Activated CD4-positive, alpha-beta memory T cell treated with anti-CD3 and anti-CD28 coated beads, Interleukin-2, amount 10 ng/mL, durations not matched to agents 7 days and 5 days (primary cell): Measurements from ENCODE around the gene ADM5. TPM values are rescaled to one million over a fixed set of nuclear protein-coding genes. Genes with fewer than 3 reads are reported as not detected.

Experiments used
- CTCF ChIA-PET: fragments of 350-600 bp; sonication (Branson Sonifier 250); formaldehyde crosslinking; loops from one replicate; lab custom pipeline; 2021; ENCODE audit warnings: antibody characterized with exemption, inconsistent platforms; lab: Charles Lee
- POLR2A ChIA-PET: fragments of 350-600 bp; sonication (Branson Sonifier 250); formaldehyde crosslinking; loops from one replicate; lab custom pipeline; 2021; ENCODE audit warnings: antibody characterized with exemption; lab: Charles Lee
- DNase-seq: peaks from one replicate; pipeline ENCODE4 v3.0.0-alpha.2; 2020
- H3K27ac Mint-ChIP-seq: one replicate; pipeline ENCODE4 v1.8.0; 2021; ENCODE audit warnings: mild to moderate bottlenecking, mixed read lengths
- H3K27me3 Mint-ChIP-seq: one replicate; pipeline ENCODE4 v1.8.0; 2021; ENCODE audit warnings: mixed read lengths
- H3K36me3 Mint-ChIP-seq: one replicate; pipeline ENCODE4 v1.8.0; 2021; ENCODE audit warnings: low read depth, mixed read lengths
- H3K4me1 Mint-ChIP-seq: one replicate; pipeline ENCODE4 v1.8.0; 2021; ENCODE audit warnings: mixed read lengths
- H3K4me3 Mint-ChIP-seq: one replicate; pipeline ENCODE4 v1.8.0; 2021; ENCODE audit warnings: mild to moderate bottlenecking, mixed read lengths
- H3K9me3 Mint-ChIP-seq: one replicate; pipeline ENCODE4 v1.8.0; 2021; ENCODE audit warnings: mixed read lengths
- total RNA-seq, 2 experiments: library from RNA; stranded (reverse); gene quantifications; one replicate each; pipeline ENCODE4 v1.2.3, GENCODE V29; 2021

The ADM5 gene
- total RNA-seq, 2 experiments from 2014 or later: 2.6 to 2.9 TPM

DNA sequence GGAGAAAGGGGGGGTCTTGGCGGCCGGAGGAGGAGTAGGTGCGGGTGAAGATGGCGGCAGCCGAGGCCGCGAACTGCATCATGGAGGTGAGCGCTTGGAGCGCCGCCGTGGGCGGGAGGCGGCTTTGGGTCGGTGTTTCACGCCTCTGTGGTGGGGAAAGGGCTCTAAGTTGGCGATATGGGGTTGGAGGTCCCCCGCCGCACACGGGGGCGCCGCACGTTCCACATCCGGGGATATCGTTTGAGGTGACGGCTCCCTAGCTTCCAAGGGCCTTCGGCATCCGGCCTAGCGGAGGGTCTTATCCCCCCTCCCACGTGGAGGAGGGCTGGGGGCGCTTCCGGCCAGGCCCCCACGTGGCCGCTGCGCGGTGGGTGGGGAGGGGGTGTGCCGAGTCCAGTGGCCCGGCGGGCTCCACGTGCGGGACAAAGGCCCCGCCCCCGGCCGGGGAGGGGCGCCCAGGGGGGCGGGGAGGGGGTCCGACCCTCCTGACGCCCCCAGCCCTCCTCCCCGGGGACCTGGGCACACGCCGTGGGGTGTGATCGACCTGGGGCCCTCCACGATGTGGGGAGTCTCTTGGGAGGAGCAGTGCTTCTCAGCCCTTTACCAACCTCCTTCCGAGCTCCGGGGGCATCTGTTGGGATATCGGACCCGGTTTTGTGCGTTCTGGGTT lies 12.0 kb upstream of the ADM5 start, which contains the start of gene PRMT1:
TSS of gene PRMT1 (plus strand) at position 41 of the 670 bp plus-strand sequence. CDS start at position 51, 10 bp downstream.
- DNase-seq: no peak
- Mint-ChIP-seq H3K4me1 (peaks cover 43% of the 10 kb centered on the region), H3K4me3 (peak within 1 kb of the TSS; percentile 90), H3K9me3 (no peaks in the 10 kb centered on the region), H3K27ac (peak within 1 kb of the TSS; percentile 92), H3K36me3 (peaks cover 17% of the 10 kb centered on the region), H3K27me3 (no peaks in the 10 kb centered on the region)
- ChIA-PET POLR2A (interaction anchor here (1.0 to 5.5 kb wide), 17 partner anchors 12 to 226 kb away, joined by 3 to 73 read pairs (median 6); partner anchors contain the start of genes ALDH16A1, BCL2L12, FLT3LG and IRF3), CTCF (interaction anchor here (0.6 to 9.1 kb wide), 12 partner anchors 13 to 770 kb away, joined by 3 to 90 read pairs (median 6); partner anchors contain the start of genes AP2A1, BCL2L12, FLT3LG and IRF3)

DNA sequence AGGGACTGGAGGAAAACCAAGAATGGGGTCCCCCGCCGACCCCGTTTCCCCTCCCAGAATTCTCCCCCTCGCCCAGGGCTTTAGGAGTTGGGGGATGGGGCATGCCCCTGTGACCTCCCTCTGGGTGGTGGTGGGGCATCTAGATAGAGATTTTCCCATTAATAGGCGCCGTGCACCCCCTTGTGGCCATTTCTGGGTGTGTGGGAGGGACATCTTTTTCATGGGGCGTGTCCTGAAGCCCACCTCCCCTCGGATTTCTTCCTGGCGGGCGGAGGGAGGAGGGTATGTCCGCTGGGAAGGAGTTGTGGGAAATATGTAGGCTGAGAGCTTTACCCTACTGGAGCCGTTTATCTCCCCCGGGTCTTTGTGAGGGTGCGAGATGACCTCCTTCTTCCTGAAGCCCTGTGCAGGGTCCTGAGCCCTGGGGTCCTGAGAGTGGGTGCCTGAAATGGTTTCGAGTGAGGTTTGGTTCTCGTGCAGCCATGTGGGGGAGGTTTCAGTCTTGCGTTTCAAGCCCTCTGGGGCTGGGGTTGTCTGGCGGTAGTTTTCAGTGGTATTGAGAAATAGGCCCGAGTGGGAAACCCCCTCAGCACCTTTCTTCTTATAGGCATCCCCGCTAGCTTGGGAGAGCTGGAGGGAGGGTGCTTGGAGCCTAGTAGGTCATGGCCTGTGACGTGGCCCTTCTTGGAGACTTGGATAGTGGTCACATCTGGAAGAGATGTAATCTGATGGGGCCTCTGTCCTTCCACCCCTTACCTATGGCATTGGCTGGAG lies 11.3 kb upstream of the ADM5 start:
- Mint-ChIP-seq H3K4me1 (peaks cover 44% of the 10 kb centered on the region), H3K4me3 (peak overlapping the region; percentile 90), H3K27me3 (no peaks in the 10 kb centered on the region), H3K36me3 (peaks cover 17% of the 10 kb centered on the region), H3K27ac (peak overlapping the region; percentile 92), H3K9me3 (no peaks in the 10 kb centered on the region)
- POLR2A ChIA-PET: interaction anchor here (1.1 to 5.5 kb wide), 12 partner anchors 12 to 225 kb away, joined by 3 to 73 read pairs (median 8); partner anchors contain the start of genes ALDH16A1, BCL2L12, FLT3LG and IRF3
- peak; percentile 84 for DNase-seq
- CTCF ChIA-PET: interaction anchor here (0.6 to 9.1 kb wide), 13 partner anchors 9 to 771 kb away, joined by 3 to 90 read pairs (median 3); partner anchors contain the start of genes AP2A1, BCL2L12, IRF3 and RRAS

- ChIA-PET POLR2A (interaction anchor here (1.1 to 5.5 kb wide), 8 partner anchors 11 to 186 kb away, joined by 4 to 73 read pairs (median 10); partner anchors contain the start of genes BCL2L12, IRF3, NOSIP and RPS11), CTCF (interaction anchor here (0.7 to 9.1 kb wide), 9 partner anchors 8 to 208 kb away, joined by 3 to 90 read pairs (median 3); partner anchors contain the start of genes RRAS and SCAF1)
- H3K4me3 Mint-ChIP-seq: peak overlapping the region; percentile 13
- DNase-seq: no peak
- H3K27me3 Mint-ChIP-seq: no peaks in the 10 kb centered on the region
- peaks cover 40% of the 10 kb centered on the region for H3K4me1 Mint-ChIP-seq
- H3K36me3 Mint-ChIP-seq: peaks cover 20% of the 10 kb centered on the region
- no peaks in the 10 kb centered on the region for H3K9me3 Mint-ChIP-seq
- peak overlapping the region; percentile 92 for H3K27ac Mint-ChIP-seq
Observed at GRCh38 chr19:49678985-49679770, 10.2 kb upstream of the ADM5 start.

- POLR2A ChIA-PET: interaction anchor here (1.3 to 5.5 kb wide), 6 partner anchors 10 to 177 kb away, joined by 4 to 73 read pairs (median 5); partner anchors contain the start of genes BCL2L12, IRF3, RRAS and SCAF1
- Mint-ChIP-seq H3K9me3 (no peaks in the 10 kb centered on the region), H3K27ac (peak overlapping the region; percentile 47)
Observed at GRCh38 chr19:49679771-49680413, 9.5 kb upstream of the ADM5 start.

DNA sequence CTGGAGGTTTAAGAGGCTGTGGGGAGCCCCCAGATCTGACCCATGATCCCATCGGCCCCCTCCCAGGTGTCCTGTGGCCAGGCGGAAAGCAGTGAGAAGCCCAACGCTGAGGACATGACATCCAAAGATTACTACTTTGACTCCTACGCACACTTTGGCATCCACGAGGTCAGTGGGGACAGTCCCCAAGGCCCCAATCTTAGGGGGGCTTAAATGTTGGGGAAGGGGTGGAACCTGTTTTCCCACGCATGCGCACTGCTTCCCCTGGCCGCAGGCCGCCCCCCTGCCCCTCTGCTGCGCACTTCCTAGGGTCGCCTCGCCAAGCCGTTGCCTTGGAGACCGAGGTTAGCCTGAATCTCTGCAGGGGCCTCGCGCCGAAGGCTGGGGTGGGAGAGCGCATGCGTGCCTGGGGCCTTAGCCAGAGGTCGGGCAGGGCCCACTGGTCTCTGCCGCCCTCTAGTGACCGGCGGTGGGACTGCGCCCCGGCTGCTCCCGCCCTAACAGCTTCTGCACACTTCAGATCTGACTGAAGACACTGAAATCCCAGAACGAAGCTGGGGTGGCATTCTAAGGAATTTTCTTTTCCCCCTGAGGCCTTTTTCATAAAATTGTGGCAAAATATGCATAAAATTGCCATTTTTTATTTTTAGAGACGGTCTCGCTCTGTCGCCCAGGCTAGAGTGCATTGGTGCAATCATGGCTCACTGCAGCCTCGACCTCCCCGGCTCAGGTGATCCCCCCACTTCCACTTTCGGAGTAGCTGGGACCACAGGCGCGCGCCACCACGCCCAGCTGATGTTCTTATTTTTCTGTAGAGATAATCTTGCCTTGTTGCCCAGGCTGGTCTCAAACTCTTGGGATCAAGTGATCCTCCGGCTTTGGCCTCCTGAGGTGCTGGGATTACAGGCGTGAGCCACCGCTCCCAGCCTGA lies 8.7 kb upstream of the ADM5 start:
- ChIA-PET CTCF (interaction anchor here (0.6 to 6.8 kb wide), 23 partner anchors 7 to 226 kb away, joined by 3 to 61 read pairs (median 3); partner anchors contain the start of genes AP2A1, CPT1C and RRAS), POLR2A (interaction anchor here (0.9 to 1.3 kb wide), 3 partner anchors 110 to 181 kb away, joined by 3 to 5 read pairs (median 4); no protein-coding TSS in a partner anchor)
- H3K4me3 Mint-ChIP-seq: peak overlapping the region; percentile 10
- H3K27ac Mint-ChIP-seq: peak overlapping the region; percentile 44
- H3K9me3 Mint-ChIP-seq: no peaks in the 10 kb centered on the region
- peaks cover 32% of the 10 kb centered on the region for H3K36me3 Mint-ChIP-seq
- H3K4me1 Mint-ChIP-seq: peaks cover 40% of the 10 kb centered on the region
- H3K27me3 Mint-ChIP-seq: no peaks in the 10 kb centered on the region
- peak; percentile 93 for DNase-seq

More at GRCh38 chr19:49679771-49680413, 9.5 kb upstream of the ADM5 start:
- H3K4me1 Mint-ChIP-seq: peaks cover 40% of the 10 kb centered on the region
- H3K27me3 Mint-ChIP-seq: no peaks in the 10 kb centered on the region
- CTCF ChIA-PET: interaction anchor here (0.6 to 6.8 kb wide), 5 partner anchors 8 to 176 kb away, joined by 3 to 61 read pairs (median 4); no protein-coding TSS in a partner anchor
- peaks cover 24% of the 10 kb centered on the region for H3K36me3 Mint-ChIP-seq
- no peak for DNase-seq
- peak overlapping the region; percentile 4 for H3K4me3 Mint-ChIP-seq

GRCh38 chr19:49681830-49682229 lies 7.6 kb upstream of the ADM5 start:
- Mint-ChIP-seq H3K9me3 (no peaks in the 10 kb centered on the region), H3K4me3 (no peak overlapping the region), H3K27me3 (no peaks in the 10 kb centered on the region), H3K4me1 (peaks cover 35% of the 10 kb centered on the region), H3K27ac (peak overlapping the region; percentile 78), H3K36me3 (peaks cover 35% of the 10 kb centered on the region)
- DNase-seq: no peak
- POLR2A ChIA-PET: no interaction called here
- CTCF ChIA-PET: interaction anchor here (1.1 to 1.5 kb wide), 4 partner anchors 17 to 133 kb away, joined by 3 to 9 read pairs (median 8); no protein-coding TSS in a partner anchor

DNA sequence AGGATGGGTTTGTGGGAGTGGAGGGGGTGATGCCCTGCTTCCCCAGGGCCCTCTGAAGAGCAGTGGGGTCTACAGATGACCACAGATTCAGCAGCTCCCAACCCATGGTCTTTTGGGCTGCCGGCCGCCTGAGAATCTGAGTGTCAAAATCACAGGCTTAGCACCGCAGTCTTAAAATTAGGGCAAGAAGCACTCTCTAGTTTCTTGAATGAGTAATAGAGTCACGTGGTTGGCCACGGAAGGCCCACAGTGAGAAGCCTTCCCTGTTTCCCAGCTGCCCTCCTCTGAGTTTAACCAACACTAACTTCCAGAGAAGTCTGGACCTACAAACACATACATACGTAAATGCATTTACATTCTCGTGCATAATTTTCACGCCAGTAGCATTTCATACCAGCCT lies 7.1 kb upstream of the ADM5 start:
- H3K27me3 Mint-ChIP-seq: no peaks in the 10 kb centered on the region
- H3K36me3 Mint-ChIP-seq: peaks cover 38% of the 10 kb centered on the region
- no peak overlapping the region for H3K4me3 Mint-ChIP-seq
- peak overlapping the region; percentile 78 for H3K27ac Mint-ChIP-seq
- ChIA-PET CTCF (no interaction called here), POLR2A (no interaction called here)
- no peak for DNase-seq
- H3K4me1 Mint-ChIP-seq: peaks cover 35% of the 10 kb centered on the region
- H3K9me3 Mint-ChIP-seq: no peaks in the 10 kb centered on the region

DNA sequence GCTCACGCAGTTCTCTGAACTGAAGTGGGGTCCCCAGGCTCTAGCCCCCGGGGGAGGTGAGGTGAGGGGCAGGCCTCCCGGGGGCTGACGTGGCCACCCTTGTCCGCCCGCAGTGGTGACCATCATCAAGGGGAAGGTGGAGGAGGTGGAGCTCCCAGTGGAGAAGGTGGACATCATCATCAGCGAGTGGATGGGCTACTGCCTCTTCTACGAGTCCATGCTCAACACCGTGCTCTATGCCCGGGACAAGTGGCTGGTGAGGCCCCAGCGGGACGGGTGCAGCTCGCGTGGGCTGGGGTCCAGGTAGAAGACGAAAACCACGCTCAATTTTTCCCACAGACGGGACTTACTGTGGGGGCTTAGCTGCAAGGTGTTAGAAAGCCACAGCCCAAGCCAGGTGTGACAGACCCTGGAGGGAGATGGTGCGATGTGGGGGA lies 5.6 kb upstream of the ADM5 start:
- ChIA-PET CTCF (interaction anchor here (0.7 to 1.3 kb wide), 3 partner anchors 34 to 181 kb away, joined by 3 to 4 read pairs (median 3); partner anchors contain the start of gene RRAS), POLR2A (interaction anchor here (1.6 kb wide), 1 partner anchor 8 kb away, joined by 4 read pairs; no protein-coding TSS in a partner anchor)
- Mint-ChIP-seq H3K4me1 (peaks cover 36% of the 10 kb centered on the region), H3K27ac (peak overlapping the region; percentile 31), H3K9me3 (no peaks in the 10 kb centered on the region), H3K27me3 (no peaks in the 10 kb centered on the region), H3K4me3 (no peak overlapping the region), H3K36me3 (peaks cover 46% of the 10 kb centered on the region)
- DNase-seq: no peak

GRCh38 chr19:49684251-49684982 lies 5.0 kb upstream of the ADM5 start:
- ChIA-PET POLR2A (interaction anchor here (1.6 kb wide), 1 partner anchor 9 kb away, joined by 4 read pairs; no protein-coding TSS in a partner anchor), CTCF (interaction anchor here (0.7 to 1.3 kb wide), 3 partner anchors 33 to 181 kb away, joined by 3 to 4 read pairs (median 3); partner anchors contain the start of gene RRAS)
- no peak overlapping the region for H3K4me3 Mint-ChIP-seq
- no peaks in the 10 kb centered on the region for H3K27me3 Mint-ChIP-seq
- peak overlapping the region; percentile 31 for H3K27ac Mint-ChIP-seq
- peaks cover 37% of the 10 kb centered on the region for H3K4me1 Mint-ChIP-seq
- peak; percentile 36 for DNase-seq
- H3K9me3 Mint-ChIP-seq: no peaks in the 10 kb centered on the region
- H3K36me3 Mint-ChIP-seq: peaks cover 46% of the 10 kb centered on the region
